Measurements from ENCODE around the gene YPEL1.

YPEL1 gene

DNA sequence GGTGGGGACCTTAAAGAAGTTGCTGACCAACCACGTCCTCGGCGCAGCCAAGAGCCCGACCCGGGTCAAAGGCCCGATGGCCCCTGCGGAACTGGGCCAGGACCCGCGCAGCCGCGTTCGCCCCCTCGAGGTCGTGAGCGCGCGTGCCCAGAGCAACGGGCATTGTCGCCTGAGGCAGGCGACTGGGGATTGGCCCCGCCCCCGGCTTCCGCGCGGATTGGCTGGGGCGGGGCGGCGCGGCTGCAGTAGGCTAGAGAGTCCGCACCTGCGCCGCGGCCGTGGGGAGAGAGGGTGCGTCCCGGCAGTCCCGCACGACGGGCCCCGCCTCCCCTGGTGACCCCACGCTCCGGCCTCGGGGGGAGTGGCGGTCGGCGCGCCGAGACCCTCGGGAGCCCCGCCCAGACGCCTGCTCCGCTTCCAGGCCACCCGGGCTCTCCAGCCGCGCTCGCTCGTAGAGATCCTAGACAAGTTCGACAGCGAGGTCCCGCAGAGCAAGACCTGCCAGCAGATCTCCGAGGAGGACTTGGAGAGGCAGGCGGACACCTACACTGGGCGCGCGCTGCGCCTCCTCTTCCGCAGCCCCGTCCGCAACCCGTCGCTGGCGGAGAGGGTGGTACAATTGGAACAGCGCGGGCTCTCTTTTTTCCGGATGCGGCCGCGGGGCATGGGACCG, 78.1 kb downstream of the YPEL1 start:
- Histone ChIP-seq H3K27me3 (ENCODE audit: control insufficient read depth, insufficient read depth, low read length) (no peaks in the 10 kb centered on the region), H3K9ac (ENCODE audit: low read length) (peak overlapping the region; percentile 50), H3K9me3 (ENCODE audit: control insufficient read depth, low read depth, low read length) (no peaks in the 10 kb centered on the region), H3K27ac (ENCODE audit: low read length) (no peak overlapping the region), H3K36me3 (ENCODE audit: control insufficient read depth, low read depth, low read length) (peaks cover 16% of the 10 kb centered on the region), H3K4me1 (ENCODE audit: control insufficient read depth, low read depth, low read length) (peaks cover 3% of the 10 kb centered on the region), H3K4me3 (ENCODE audit: low read length) (peak overlapping the region; percentile 61)

DNA sequence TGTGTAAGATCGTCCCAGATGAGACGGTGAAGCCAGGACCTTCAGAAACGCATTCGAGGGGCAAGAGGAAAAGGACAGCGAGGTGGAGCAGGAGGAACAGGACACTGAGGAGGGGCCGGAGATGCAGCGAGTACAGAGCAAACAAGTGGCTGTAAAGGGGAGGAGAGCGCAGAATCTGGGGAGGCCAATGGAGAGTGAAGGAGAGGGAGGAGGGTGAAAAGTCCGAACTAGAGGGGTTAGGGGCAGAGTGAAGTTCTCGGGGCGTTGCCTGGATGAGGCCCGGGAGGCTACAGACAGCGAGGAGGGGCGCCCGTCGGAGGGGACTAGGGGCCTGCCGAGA, 78.6 kb downstream of the YPEL1 start:
- Histone ChIP-seq H3K27me3 (ENCODE audit: control insufficient read depth, insufficient read depth, low read length) (no peaks in the 10 kb centered on the region), H3K27ac (ENCODE audit: low read length) (no peak overlapping the region), H3K4me1 (ENCODE audit: control insufficient read depth, low read depth, low read length) (peaks cover 3% of the 10 kb centered on the region), H3K9me3 (ENCODE audit: control insufficient read depth, low read depth, low read length) (no peaks in the 10 kb centered on the region), H3K4me3 (ENCODE audit: low read length) (peak overlapping the region; percentile 61), H3K36me3 (ENCODE audit: control insufficient read depth, low read depth, low read length) (peaks cover 16% of the 10 kb centered on the region), H3K9ac (ENCODE audit: low read length) (no peak overlapping the region)

DNA sequence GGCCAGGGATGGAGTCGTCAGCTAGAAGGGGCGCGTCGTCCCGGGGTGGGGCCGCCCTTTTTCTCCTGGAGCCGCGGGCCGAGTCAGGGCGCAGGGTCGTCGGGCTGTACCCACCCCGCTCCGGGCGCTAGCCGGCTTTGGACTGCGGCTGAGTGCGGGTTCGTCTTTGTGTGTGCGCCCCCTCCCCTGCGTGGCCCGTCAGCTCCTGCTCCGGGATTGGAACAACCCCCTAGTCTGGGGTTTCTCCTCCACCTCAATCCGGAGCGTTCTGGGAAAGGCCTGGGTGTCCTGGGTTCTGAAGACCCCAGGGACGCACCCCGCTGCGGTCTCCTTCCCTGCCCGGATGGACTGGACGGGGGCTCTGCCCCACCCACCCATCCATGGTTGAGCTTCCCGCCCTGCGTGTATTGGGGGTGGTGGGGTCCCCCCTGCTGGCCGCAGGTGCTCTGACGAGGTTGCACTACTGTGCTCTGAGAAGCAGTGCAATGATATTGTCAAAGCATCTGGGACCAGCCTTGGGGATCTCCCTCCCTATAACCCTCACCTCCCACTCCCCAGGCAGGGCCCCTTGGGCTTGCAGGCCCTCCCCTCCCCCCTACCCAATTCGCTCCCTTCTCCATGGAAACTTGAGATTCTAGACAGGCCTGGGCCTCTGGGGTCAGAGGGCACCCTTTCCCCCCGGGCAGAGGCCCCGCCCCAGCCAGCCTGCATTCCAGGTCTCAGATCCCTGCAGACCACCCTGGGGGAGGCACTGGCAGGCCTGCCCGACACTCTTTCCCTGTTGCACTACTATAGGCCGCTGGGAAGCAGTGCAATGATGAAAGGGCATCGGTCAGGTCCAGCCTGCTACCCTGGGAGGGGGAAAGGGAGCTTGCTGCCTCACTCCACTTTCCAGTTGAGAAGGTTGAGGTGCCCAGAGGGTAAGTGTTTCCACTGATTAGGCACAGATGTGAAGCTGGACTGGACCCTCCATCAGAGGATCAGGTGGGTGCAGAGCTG, 82.7 kb downstream of the YPEL1 start:
- H3K4me3 ChIP-seq (ENCODE audit: low read length) = peak overlapping the region; percentile 90
- H3K4me1 ChIP-seq (ENCODE audit: control insufficient read depth, low read depth, low read length) = peaks cover 12% of the 10 kb centered on the region
- peaks cover 16% of the 10 kb centered on the region for H3K36me3 ChIP-seq (ENCODE audit: control insufficient read depth, low read depth, low read length)
- no peaks in the 10 kb centered on the region for H3K27me3 ChIP-seq (ENCODE audit: control insufficient read depth, insufficient read depth, low read length)
- H3K9ac ChIP-seq (ENCODE audit: low read length) = peak overlapping the region; percentile 89
- no peaks in the 10 kb centered on the region for H3K9me3 ChIP-seq (ENCODE audit: control insufficient read depth, low read depth, low read length)
- no peak overlapping the region for H3K27ac ChIP-seq (ENCODE audit: low read length)

DNA sequence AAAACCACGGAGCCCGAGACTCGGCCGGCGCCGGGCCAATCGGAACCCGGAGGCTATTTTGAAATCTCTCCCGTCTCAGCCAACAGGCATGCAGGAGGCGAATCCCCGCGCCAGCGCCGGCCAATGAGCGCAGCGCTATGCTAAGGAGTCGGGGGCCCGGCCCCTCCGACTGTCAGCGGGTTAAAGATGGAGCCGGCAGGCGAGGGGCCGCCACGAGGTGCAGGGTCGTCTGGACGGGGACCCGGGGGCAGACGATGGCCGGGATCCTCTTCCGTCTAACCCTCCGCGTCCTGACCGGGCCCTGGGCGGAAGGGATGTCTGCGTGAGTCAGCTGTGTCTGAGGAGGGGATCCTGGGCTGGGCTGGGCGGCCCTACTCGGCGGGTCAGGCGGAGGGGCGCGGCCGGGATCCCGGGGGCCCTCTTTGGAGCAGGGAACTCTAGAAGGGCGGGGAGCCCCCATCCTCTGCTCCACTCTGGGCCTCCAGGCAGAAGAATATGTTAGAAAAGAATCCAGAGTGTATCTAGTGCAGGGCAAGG, 83.5 kb downstream of the YPEL1 start:
- Histone ChIP-seq H3K9ac (ENCODE audit: low read length) (peak overlapping the region; percentile 89), H3K27ac (ENCODE audit: low read length) (peak overlapping the region; percentile 90), H3K27me3 (ENCODE audit: control insufficient read depth, insufficient read depth, low read length) (no peaks in the 10 kb centered on the region), H3K4me3 (ENCODE audit: low read length) (peak overlapping the region; percentile 90), H3K36me3 (ENCODE audit: control insufficient read depth, low read depth, low read length) (peaks cover 16% of the 10 kb centered on the region), H3K9me3 (ENCODE audit: control insufficient read depth, low read depth, low read length) (no peaks in the 10 kb centered on the region), H3K4me1 (ENCODE audit: control insufficient read depth, low read depth, low read length) (peaks cover 12% of the 10 kb centered on the region)

DNA sequence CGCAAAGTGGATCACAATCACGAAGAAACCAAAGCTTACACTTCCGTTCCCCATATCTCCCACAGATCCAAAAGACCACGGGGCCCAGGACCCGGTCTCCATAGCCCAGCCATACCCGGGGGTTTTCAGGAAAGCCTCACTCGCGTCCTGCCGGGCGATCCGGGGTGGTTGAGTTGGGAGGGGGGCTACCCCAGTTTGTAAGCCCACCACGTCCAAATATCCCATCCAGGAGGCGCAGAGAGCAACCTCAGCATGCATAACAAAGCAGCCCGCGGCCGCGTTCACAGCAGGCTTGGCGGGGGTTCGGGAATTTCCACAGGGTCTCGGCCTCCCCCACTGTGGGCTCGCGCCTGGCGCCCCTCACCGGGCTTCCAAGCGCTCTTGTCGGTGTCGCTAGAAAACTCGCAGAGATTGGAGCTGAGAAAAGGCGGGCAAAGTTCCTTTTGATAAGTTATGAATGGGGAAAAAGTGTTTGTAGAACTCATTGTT, 84.0 kb downstream of the YPEL1 start:
- peak overlapping the region; percentile 90 for H3K27ac ChIP-seq (ENCODE audit: low read length)
- H3K9ac ChIP-seq (ENCODE audit: low read length) = peak overlapping the region; percentile 89
- peak overlapping the region; percentile 90 for H3K4me3 ChIP-seq (ENCODE audit: low read length)
- peaks cover 16% of the 10 kb centered on the region for H3K36me3 ChIP-seq (ENCODE audit: control insufficient read depth, low read depth, low read length)
- H3K4me1 ChIP-seq (ENCODE audit: control insufficient read depth, low read depth, low read length) = peaks cover 12% of the 10 kb centered on the region
- no peaks in the 10 kb centered on the region for H3K27me3 ChIP-seq (ENCODE audit: control insufficient read depth, insufficient read depth, low read length)
- no peaks in the 10 kb centered on the region for H3K9me3 ChIP-seq (ENCODE audit: control insufficient read depth, low read depth, low read length)

DNA sequence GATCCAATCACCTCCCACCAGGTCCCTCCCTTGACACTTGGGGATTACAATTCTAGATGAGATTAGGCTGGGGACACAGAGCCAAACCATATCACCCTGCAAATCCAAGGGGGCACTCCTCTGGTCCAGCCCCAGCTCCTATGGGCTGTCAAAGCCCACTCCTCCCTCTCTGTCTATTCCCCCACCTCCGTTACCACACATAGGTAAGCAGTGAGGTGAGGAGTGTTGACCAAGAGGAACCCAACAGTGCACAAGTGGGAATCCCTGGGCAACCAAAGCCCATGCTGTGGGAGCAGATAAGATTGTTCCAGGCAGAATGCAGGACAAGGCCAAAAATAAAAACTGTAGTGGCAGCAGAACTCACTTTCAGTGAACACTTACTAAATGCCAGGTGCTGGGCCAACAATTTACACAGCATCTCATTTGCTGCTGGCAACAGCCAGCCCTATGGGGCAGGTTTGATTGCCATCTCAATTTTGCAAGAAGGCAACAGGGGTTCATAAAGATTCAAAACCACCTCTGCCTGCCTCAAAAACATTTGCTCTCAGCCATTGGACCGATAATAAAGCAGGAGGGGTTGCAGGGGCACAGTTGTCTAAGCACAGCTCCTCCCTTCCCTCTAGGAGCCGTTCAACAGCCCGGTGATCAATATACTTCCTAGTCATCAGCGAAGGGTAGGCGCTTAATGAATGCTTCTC, 84.6 kb downstream of the YPEL1 start:
- Histone ChIP-seq H3K4me1 (ENCODE audit: control insufficient read depth, low read depth, low read length) (peaks cover 12% of the 10 kb centered on the region), H3K9ac (ENCODE audit: low read length) (peak overlapping the region; percentile 89), H3K9me3 (ENCODE audit: control insufficient read depth, low read depth, low read length) (no peaks in the 10 kb centered on the region), H3K27ac (ENCODE audit: low read length) (peak overlapping the region; percentile 90), H3K27me3 (ENCODE audit: control insufficient read depth, insufficient read depth, low read length) (no peaks in the 10 kb centered on the region), H3K4me3 (ENCODE audit: low read length) (peak overlapping the region; percentile 90), H3K36me3 (ENCODE audit: control insufficient read depth, low read depth, low read length) (peaks cover 16% of the 10 kb centered on the region)

DNA sequence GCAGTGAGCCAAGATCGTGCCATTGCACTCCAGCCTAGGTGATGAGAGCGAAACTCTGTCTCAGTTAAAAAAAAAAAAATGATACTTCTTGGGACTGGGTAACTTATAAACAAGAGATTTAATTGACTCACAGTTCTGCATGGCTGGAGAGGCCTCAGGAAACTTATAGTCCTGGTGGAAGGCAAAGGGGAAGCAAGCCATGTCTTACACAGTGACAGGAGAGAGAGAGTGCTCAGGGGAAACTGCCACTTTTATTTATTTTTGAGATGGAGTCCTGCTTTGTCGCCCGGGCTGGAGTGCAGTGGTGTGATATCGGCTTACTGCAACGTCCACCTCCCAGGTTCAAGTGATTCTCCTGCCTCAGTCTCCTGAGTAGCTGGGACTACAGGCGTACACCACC, 85.3 kb downstream of the YPEL1 start:
- Histone ChIP-seq H3K27me3 (ENCODE audit: control insufficient read depth, insufficient read depth, low read length) (no peaks in the 10 kb centered on the region), H3K4me1 (ENCODE audit: control insufficient read depth, low read depth, low read length) (peaks cover 12% of the 10 kb centered on the region), H3K9me3 (ENCODE audit: control insufficient read depth, low read depth, low read length) (no peaks in the 10 kb centered on the region), H3K9ac (ENCODE audit: low read length) (no peak overlapping the region), H3K27ac (ENCODE audit: low read length) (no peak overlapping the region), H3K36me3 (ENCODE audit: control insufficient read depth, low read depth, low read length) (peaks cover 16% of the 10 kb centered on the region), H3K4me3 (ENCODE audit: low read length) (no peak overlapping the region)

All from iPS-18a (cell line).